ENCODE results near the gene GJB4.

DNA sequence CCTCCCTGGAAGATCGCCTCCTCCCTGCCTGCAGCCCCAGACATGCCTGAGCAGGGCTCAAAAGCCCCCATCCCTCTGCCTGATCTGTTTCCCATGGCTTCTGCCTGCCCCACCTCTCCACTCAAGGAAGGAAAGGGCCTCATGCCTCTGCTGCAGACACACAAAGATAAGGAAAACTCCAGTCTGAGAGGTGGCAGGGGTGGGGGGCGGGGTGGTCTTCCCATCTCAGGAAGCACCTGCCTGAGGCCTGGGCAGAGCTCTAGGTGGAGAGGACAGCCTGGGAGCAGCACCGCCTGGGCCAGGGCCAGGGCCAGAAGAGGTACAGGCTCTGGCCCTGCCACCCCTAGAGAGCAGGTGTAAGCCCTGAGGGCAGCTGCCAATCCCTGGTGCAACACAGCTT, 17.4 kb downstream of the GJB4 start:
- TF ChIP-seq, protein P1, sequence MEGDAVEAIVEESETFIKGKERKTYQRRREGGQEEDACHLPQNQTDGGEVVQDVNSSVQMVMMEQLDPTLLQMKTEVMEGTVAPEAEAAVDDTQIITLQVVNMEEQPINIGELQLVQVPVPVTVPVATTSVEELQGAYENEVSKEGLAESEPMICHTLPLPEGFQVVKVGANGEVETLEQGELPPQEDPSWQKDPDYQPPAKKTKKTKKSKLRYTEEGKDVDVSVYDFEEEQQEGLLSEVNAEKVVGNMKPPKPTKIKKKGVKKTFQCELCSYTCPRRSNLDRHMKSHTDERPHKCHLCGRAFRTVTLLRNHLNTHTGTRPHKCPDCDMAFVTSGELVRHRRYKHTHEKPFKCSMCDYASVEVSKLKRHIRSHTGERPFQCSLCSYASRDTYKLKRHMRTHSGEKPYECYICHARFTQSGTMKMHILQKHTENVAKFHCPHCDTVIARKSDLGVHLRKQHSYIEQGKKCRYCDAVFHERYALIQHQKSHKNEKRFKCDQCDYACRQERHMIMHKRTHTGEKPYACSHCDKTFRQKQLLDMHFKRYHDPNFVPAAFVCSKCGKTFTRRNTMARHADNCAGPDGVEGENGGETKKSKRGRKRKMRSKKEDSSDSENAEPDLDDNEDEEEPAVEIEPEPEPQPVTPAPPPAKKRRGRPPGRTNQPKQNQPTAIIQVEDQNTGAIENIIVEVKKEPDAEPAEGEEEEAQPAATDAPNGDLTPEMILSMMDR (IDR thresholded peaks at IDR 0.05), result no peak
- no peak for TF ChIP-seq RNF2 (IDR thresholded peaks at IDR 0.05; ENCODE audit: borderline replicate concordance, low read depth)

Measured in A549 (cell line).